ENCODE data around the gene TOGARAM2. TPM values are rescaled to one million over a fixed set of nuclear protein-coding genes. Genes with fewer than 3 reads are reported as not detected.

TOGARAM2 gene
- total and polyA plus RNA-seq, 10 donors, result 3.0 to 19.9 (median 8.6) TPM

DNA sequence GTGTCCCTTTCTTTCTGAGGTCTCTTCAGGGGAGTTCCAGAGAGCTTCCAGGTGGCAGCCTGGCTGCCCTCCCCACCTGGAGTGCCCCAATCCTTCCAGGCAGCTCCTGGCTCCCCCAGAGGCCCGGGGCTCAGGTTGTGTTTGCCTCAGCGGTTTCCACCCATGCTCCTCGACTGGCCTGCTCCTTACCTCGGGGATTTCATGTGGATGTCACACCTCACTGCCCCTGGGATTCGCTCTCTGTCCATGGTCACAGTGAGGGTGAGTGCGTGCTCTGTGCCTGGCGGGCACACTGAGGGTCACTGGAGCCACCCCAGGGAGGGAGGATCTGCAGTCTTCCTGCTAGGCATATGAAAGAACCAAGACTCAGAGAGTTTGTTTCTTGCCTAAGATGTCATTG, 2.1 kb upstream of the TOGARAM2 start:
- no peak for DNase-seq
- Histone ChIP-seq H3K4me3 (no peak overlapping the region), H3K4me1 (no peaks in the 10 kb centered on the region), H3K27me3 (replicated peaks in 1 of 7) (no peaks in the 10 kb centered on the region), H3K36me3 (no peaks in the 10 kb centered on the region), H3K9me3 (no peaks in the 10 kb centered on the region), H3K27ac (no peak overlapping the region)
- TF ChIP-seq POLR2A (IDR thresholded peaks at IDR 0.05) (no peak), POLR2AphosphoS5 (IDR thresholded peaks at IDR 0.05) (no peak)
- TF ChIP-seq, protein P1, sequence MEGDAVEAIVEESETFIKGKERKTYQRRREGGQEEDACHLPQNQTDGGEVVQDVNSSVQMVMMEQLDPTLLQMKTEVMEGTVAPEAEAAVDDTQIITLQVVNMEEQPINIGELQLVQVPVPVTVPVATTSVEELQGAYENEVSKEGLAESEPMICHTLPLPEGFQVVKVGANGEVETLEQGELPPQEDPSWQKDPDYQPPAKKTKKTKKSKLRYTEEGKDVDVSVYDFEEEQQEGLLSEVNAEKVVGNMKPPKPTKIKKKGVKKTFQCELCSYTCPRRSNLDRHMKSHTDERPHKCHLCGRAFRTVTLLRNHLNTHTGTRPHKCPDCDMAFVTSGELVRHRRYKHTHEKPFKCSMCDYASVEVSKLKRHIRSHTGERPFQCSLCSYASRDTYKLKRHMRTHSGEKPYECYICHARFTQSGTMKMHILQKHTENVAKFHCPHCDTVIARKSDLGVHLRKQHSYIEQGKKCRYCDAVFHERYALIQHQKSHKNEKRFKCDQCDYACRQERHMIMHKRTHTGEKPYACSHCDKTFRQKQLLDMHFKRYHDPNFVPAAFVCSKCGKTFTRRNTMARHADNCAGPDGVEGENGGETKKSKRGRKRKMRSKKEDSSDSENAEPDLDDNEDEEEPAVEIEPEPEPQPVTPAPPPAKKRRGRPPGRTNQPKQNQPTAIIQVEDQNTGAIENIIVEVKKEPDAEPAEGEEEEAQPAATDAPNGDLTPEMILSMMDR (IDR thresholded peaks at IDR 0.05 in 8 of 11, conservative IDR thresholded peaks at IDR 0.05 in 3 of 11), result no peak
- intact Hi-C loops (cut with DNase I; ENCODE audit: low total_unique reads), result no loop called here
- 62 to 82% (median 76%) methylated on average over 4 to 7 of the region's 7 CpGs for WGBS, 5 donors

DNA sequence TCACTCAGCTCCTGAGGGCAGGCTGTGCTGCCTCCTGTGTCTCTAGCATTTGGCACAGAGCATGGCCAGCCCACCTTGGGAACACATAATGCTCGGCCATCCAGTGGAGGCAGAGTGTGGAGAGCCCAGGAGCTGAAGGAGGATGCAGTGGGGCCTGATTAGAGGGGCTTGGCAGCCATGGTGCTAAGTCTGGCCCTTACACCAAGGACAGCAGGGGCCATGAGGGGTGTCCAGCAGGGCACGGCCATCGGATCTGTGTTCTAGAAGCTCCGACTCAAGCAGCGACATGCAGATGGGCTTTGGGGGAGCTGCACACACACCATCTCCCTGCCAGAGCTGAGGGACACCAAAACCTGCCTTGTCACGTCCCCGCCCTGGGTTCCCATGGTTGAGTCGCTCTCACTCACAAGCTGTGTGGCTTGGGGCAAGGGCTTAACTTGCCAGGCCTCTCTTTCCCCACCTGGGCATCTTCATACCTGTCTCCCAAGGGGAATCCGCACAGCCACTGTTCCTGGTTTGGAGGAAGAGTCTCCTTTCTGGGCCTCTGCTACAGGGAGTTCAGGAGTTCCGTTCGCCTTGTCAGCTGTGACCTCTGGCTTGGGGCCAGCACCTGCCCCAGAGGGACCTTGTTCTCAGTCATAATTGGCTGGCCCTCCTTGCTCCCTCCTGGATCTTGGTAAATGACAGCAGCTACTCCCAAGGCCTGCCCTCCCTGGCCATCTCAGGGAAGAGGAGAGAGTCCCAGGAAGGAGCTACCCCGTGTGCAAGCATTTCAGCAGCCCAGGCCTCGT, 1.3 kb upstream of the TOGARAM2 start:
- TF ChIP-seq, protein P1 (IDR thresholded peaks at IDR 0.05 in 8 of 11, conservative IDR thresholded peaks at IDR 0.05 in 3 of 11), result no peak
- TF ChIP-seq POLR2AphosphoS5 (IDR thresholded peaks at IDR 0.05) (no peak), POLR2A (IDR thresholded peaks at IDR 0.05) (no peak)
- DNase-seq, result no peak
- Histone ChIP-seq H3K27me3 (replicated peaks in 1 of 7) (no peaks in the 10 kb centered on the region), H3K4me1 (no peaks in the 10 kb centered on the region), H3K4me3 (no peak overlapping the region), H3K36me3 (no peaks in the 10 kb centered on the region), H3K27ac (no peak overlapping the region), H3K9me3 (no peaks in the 10 kb centered on the region)
- WGBS, 5 donors, result 61 to 85% (median 83%) methylated on average over 6 to 13 of the region's 13 CpGs
- intact Hi-C loops (cut with DNase I; ENCODE audit: low total_unique reads), result no loop called here

DNA sequence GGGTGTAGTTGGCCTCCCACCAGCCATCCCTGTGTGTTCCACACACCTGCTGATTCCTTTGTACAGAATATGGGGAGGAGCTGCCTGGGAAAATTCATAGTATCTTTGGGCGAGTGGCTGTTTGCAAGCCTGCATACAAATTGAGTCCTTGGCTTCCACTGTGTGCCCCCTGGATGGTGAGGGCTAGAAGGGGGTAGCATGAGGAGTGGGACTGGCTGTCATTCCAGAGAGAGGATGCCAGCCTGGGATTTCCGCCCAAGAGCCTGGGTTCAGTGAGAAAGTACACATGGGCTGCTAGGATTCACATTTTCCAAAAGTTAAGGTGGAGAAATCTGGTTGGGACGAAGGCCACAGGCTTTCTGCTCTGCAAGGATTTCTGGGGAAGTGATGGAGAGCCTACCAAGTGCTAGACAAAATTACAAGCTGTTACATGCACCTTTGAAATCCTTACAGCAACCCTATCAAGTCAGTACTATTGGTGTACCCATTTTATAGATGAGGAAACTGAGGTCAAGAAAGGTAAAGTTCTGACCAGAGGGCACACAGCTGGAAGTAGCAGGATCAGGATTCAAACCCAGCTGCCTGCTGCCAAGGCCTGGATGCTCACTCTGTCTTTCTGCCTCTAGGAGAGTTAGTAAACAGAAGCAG, 606 bp upstream of the TOGARAM2 start:
- Histone ChIP-seq H3K36me3 (no peaks in the 10 kb centered on the region), H3K4me3 (no peak overlapping the region), H3K4me1 (no peaks in the 10 kb centered on the region), H3K9me3 (no peaks in the 10 kb centered on the region), H3K27ac (no peak overlapping the region), H3K27me3 (replicated peaks in 1 of 7) (no peaks in the 10 kb centered on the region)
- TF ChIP-seq, protein P1 (IDR thresholded peaks at IDR 0.05 in 8 of 11, conservative IDR thresholded peaks at IDR 0.05 in 3 of 11), result no peak
- no peak for TF ChIP-seq POLR2A (IDR thresholded peaks at IDR 0.05)
- 35 to 89% (median 74%) methylated on average over 3 of the region's 3 CpGs for WGBS, 5 donors
- intact Hi-C loops (cut with DNase I; ENCODE audit: low total_unique reads), result no loop called here
- DNase-seq, result no peak

DNA sequence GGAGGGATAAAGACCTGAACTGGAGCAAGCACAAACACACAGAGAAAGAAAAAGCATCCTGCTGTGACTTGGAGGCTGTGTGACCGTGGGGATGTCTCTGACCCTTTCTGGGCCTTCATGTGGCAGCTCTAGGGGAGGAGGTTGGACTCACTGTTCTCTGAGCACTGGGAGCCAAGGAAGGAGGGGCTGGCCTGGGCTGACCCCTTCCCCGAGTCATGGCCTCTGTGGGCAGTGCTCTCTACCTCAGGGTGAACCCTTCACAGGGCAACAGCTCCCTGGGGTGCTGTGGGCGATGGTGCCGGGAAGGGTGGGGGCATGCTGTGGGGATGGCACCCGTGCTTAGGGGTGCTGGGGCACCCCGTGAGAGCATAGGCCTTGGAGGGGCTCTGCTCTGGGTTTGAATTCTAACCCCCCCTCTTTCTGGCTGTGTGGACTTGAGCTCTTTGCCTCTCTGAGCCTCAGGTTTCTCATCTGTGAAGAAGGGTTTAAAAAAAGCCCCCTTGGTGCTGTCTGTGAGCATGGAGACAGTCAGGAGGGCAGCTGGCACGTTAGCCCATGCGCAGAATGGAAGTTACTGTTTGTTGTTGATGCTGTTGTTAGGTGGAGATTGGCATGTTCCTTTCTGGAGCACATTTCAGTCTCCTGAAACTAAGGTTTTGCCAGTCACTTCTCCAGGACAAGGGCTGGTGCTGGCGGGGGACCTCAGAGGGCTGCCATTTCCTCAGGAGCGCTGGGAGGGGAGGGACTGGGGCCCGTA, 700 bp downstream of the TOGARAM2 start:
- no peak overlapping the region for H3K4me3 ChIP-seq
- TF ChIP-seq, protein P1 (IDR thresholded peaks at IDR 0.05 in 8 of 11, conservative IDR thresholded peaks at IDR 0.05 in 3 of 11), result no peak
- no peak for TF ChIP-seq POLR2AphosphoS5 (IDR thresholded peaks at IDR 0.05)
- TF ChIP-seq POLR2A (IDR thresholded peaks at IDR 0.05), result no peak
- intact Hi-C loops (cut with DNase I; ENCODE audit: low total_unique reads), result no loop called here
- H3K36me3 ChIP-seq, result no peaks in the 10 kb centered on the region
- peaks cover 0 to 4% (median 0%) of the 10 kb centered on the region in 6 donors for H3K4me1 ChIP-seq
- DNase-seq, result no peak
- 77 to 87% (median 84%) methylated on average over 7 to 11 of the region's 11 CpGs for WGBS, 5 donors
- no peaks in the 10 kb centered on the region for H3K27me3 ChIP-seq (replicated peaks in 1 of 7)
- H3K9me3 ChIP-seq, result no peaks in the 10 kb centered on the region
- no peak overlapping the region for H3K27ac ChIP-seq
